ENCODE results near the gene C13orf42.

GRCh38 chr13:51147732-51148131, 36.7 kb upstream of the C13orf42 start:
- TF ChIP-seq CTCF (IDR thresholded peaks at IDR 0.05) (no peak), POLR2A (IDR thresholded peaks at IDR 0.05) (no peak), EP300 (IDR thresholded peaks at IDR 0.05) (no peak)

Data from suprapubic skin (tissue), 3 donors.